ENCODE data around the gene VSX1.

DNA sequence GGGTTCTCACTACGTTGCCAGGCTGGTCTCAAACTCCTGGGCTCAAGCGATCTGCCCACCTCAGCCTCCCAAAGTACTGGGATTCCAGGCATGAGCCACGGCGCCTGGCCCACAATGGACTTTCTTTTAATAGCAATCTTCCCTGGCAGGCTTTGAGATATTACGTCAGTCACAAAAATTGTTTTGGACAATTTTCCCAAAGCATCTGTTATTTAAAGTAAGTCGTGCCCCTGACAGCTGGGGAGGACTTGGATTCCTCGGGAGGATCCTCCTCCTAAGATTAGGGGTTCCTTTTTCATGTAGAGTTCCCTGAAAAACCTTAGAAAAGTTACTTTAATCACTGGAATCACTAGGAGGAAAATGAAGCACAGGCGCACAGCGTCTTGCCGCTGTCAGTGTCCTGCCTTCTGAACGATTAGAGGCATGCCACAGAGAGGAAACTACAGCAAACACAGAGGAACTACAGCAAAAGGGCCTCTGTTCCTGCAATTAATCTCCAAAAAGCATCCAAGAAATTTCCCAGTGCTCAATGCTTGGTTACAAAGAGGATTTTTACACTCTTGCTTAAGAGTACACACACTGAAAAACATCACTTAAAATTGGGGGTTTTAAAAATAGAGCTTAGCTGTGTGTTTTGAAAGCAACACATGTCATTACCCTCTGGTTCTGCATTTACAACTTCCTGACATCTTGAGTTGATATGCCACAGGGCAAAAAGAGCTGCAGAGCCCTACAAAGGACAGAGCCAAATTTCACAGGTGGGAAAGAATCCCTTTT lies 28.5 kb downstream of the VSX1 start:
- TF ChIP-seq, protein P1, sequence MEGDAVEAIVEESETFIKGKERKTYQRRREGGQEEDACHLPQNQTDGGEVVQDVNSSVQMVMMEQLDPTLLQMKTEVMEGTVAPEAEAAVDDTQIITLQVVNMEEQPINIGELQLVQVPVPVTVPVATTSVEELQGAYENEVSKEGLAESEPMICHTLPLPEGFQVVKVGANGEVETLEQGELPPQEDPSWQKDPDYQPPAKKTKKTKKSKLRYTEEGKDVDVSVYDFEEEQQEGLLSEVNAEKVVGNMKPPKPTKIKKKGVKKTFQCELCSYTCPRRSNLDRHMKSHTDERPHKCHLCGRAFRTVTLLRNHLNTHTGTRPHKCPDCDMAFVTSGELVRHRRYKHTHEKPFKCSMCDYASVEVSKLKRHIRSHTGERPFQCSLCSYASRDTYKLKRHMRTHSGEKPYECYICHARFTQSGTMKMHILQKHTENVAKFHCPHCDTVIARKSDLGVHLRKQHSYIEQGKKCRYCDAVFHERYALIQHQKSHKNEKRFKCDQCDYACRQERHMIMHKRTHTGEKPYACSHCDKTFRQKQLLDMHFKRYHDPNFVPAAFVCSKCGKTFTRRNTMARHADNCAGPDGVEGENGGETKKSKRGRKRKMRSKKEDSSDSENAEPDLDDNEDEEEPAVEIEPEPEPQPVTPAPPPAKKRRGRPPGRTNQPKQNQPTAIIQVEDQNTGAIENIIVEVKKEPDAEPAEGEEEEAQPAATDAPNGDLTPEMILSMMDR (IDR thresholded peaks at IDR 0.05; ENCODE audit: low read length): no peak
- no peak for TF ChIP-seq EZH2 (IDR thresholded peaks at IDR 0.05; ENCODE audit: borderline replicate concordance, low read length)

All from OCI-LY1 (cell line).